Activated B cell treated with CpG ODN at 0.5 μM for 24 hours (primary cell): ENCODE data around the gene AHDC1. TPM values are rescaled to one million over a fixed set of nuclear protein-coding genes. Genes with fewer than 3 reads are reported as not detected.

Experiments used
- ATAC-seq: fragments of 200-7000 bp; cut with Tn5 transposase; one replicate; pipeline ENCODE4 v1.10.0; 2021; ENCODE audit warnings: low read depth, mild to moderate bottlenecking, moderate library complexity
- CTCF ChIA-PET: fragments of 350-600 bp; sonication (Branson Sonifier 250); formaldehyde crosslinking; loops from one replicate; lab custom pipeline; 2021; ENCODE audit warnings: antibody characterized with exemption; lab: Charles Lee
- POLR2A ChIA-PET: fragments of 350-600 bp; sonication (Branson Sonifier 250); formaldehyde crosslinking; loops from one replicate; lab custom pipeline; 2021; ENCODE audit warnings: antibody characterized with exemption; lab: Charles Lee
- DNase-seq: peaks from one replicate; pipeline ENCODE4 v3.0.0; 2022
- H3K27ac Mint-ChIP-seq: one replicate; pipeline ENCODE4 v1.8.0; 2020; ENCODE audit warnings: mixed read lengths
- H3K27me3 Mint-ChIP-seq: one replicate; pipeline ENCODE4 v1.8.0; 2021; ENCODE audit warnings: mixed read lengths
- H3K36me3 Mint-ChIP-seq: one replicate; pipeline ENCODE4 v1.8.0; 2021; ENCODE audit warnings: low read depth, mixed read lengths
- H3K4me1 Mint-ChIP-seq: one replicate; pipeline ENCODE4 v1.8.0; 2021; ENCODE audit warnings: mixed read lengths
- H3K4me3 Mint-ChIP-seq: one replicate; pipeline ENCODE4 v1.8.0; 2020; ENCODE audit warnings: mild to moderate bottlenecking, mixed read lengths
- H3K9me3 Mint-ChIP-seq: one replicate; pipeline ENCODE4 v1.8.0; 2020; ENCODE audit warnings: mixed read lengths
- intact Hi-C: fragments of 100-400 bp; cut with micrococcal nuclease; formaldehyde crosslinking; loops from one replicate; pipeline ENCODE4 v1.15.1; 2024
- total RNA-seq: library from RNA; stranded (reverse); gene quantifications from 2 replicates; pipeline ENCODE4 v1.2.3, GENCODE V29; 2022
- TF ChIP-seq, protein P1 (sequence below): fragments of 200-600 bp; IDR thresholded peaks from one replicate; pipeline ENCODE4 v1.8.0; 2022; ENCODE audit warnings: antibody characterized with exemption, mild to moderate bottlenecking

Gene AHDC1
- total RNA-seq, 1 donor from 2014 or later: 22.4 TPM

GRCh38 chr1:27618341-27619082, 14.6 kb upstream of the AHDC1 start:
- ChIA-PET CTCF (interaction anchor here (1.9 to 2.0 kb wide), 2 partner anchors 44 to 215 kb away, joined by 5 to 9 read pairs; no protein-coding TSS in a partner anchor), POLR2A (interaction anchor here (0.6 to 2.1 kb wide), 8 partner anchors 9 to 126 kb away, joined by 3 to 8 read pairs (median 4); partner anchors contain the start of gene AHDC1)
- H3K4me3 Mint-ChIP-seq: peak overlapping the region; percentile 8
- peaks cover 73% of the 10 kb centered on the region for H3K36me3 Mint-ChIP-seq
- DNase-seq (no peak), ATAC-seq (peak; percentile 84)
- no peaks in the 10 kb centered on the region for H3K27me3 Mint-ChIP-seq
- peaks cover 44% of the 10 kb centered on the region for H3K4me1 Mint-ChIP-seq
- intact Hi-C loops: loop anchor here (1.0 kb wide), 1 partner anchor 9 kb away; no protein-coding TSS in a partner anchor
- H3K27ac Mint-ChIP-seq: peak overlapping the region; percentile 77
- TF ChIP-seq, protein P1, sequence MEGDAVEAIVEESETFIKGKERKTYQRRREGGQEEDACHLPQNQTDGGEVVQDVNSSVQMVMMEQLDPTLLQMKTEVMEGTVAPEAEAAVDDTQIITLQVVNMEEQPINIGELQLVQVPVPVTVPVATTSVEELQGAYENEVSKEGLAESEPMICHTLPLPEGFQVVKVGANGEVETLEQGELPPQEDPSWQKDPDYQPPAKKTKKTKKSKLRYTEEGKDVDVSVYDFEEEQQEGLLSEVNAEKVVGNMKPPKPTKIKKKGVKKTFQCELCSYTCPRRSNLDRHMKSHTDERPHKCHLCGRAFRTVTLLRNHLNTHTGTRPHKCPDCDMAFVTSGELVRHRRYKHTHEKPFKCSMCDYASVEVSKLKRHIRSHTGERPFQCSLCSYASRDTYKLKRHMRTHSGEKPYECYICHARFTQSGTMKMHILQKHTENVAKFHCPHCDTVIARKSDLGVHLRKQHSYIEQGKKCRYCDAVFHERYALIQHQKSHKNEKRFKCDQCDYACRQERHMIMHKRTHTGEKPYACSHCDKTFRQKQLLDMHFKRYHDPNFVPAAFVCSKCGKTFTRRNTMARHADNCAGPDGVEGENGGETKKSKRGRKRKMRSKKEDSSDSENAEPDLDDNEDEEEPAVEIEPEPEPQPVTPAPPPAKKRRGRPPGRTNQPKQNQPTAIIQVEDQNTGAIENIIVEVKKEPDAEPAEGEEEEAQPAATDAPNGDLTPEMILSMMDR: no peak
- no peaks in the 10 kb centered on the region for H3K9me3 Mint-ChIP-seq

DNA sequence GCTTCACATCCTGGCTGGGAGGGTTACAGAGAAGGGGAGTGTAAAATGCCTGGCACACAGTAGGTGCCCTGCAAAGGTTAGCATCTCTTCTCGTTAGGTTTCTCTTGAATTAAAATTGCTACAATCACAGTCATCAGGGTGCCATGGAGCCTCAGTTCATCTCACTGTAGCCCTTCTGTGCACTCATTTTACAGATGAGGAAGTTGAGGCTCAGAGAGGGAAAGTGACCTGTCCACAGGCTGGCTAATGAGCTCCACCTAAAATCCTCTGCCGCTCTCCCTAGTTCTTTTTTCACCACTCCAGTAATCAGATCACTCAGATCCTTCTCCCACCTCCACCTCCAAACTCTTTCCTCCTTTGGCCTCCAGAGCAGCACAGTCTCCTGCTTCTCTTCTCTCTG, 13.5 kb upstream of the AHDC1 start:
- CTCF ChIA-PET: interaction anchor here (1.0 to 1.9 kb wide), 2 partner anchors 8 to 45 kb away, joined by 3 to 9 read pairs; no protein-coding TSS in a partner anchor
- H3K4me3 Mint-ChIP-seq: no peak overlapping the region
- POLR2A ChIA-PET: interaction anchor here (1.2 to 1.4 kb wide), 2 partner anchors 8 to 13 kb away, joined by 3 to 5 read pairs; partner anchors contain the start of gene AHDC1
- H3K36me3 Mint-ChIP-seq: peaks cover 72% of the 10 kb centered on the region
- H3K4me1 Mint-ChIP-seq: peaks cover 44% of the 10 kb centered on the region
- intact Hi-C loops: no loop called here
- TF ChIP-seq, protein P1: no peak
- DNase-seq: no peak
- no peaks in the 10 kb centered on the region for H3K27me3 Mint-ChIP-seq
- no peaks in the 10 kb centered on the region for H3K9me3 Mint-ChIP-seq
- H3K27ac Mint-ChIP-seq: peak overlapping the region; percentile 77
- no peak for ATAC-seq

DNA sequence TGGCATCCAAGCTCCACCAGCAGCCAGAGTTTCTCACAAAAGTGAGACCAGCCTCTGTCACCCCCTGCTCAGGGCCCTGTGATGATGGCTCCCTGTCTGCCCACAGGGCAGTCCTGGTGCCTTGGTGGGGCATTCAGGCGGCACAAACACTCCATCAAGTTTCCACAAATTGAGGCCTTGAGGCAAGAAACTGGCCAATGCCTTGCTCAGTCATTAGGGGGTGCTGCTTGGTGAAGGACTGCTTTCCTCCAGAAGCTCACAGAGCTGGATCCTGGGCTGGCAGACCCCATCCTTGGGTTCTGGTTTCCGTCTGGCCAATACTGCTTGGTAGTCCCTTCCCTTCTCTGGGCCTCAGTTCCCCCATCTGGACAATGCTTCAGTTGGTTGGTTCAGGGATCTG, 12.5 kb upstream of the AHDC1 start:
- Mint-ChIP-seq H3K4me3 (no peak overlapping the region), H3K27ac (peak overlapping the region; percentile 7), H3K36me3 (peaks cover 79% of the 10 kb centered on the region)

DNA sequence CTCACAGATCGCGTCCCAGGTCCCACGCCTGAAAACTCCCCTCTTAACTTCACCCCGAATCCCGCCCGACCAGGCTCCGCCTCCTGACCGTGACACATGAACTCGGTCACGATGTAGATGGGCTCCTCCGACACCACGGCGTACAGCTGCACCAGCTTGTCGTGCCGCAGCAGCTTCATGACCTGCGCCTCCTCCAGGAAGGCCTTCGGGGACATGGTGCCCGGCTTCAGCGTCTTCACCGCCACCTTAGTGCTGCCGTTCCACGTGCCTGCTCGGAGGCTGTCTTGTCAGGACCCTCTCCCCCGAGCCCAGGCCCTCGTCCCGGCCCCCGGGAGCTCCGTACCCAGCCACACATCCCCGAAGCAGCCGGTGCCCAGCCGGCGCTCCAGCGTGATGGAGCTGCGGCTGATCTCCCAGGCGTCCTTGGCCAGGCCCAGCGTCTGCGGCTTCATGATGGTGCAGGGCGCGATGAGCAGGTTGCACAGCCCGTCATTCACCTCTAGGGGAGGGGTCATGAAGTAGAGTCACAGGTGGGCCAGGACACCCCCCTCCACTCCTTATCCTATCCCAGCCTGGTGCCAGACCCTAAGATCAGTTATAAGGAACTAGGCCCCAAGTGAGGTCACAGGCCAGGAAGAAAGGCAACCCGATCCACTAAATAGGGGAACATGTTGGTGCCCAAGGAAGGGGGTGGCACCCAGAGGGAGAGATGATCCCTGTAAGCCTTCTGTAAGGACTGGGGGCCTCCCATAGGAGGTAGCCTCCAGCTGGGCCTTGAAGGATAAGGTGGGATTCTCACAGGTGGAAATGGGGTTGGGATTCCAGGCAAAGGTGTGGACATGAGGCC, 11.6 kb upstream of the AHDC1 start:
- H3K27me3 Mint-ChIP-seq: no peaks in the 10 kb centered on the region
- peaks cover 74% of the 10 kb centered on the region for H3K36me3 Mint-ChIP-seq
- H3K9me3 Mint-ChIP-seq: no peaks in the 10 kb centered on the region
- no peak overlapping the region for H3K4me3 Mint-ChIP-seq
- ChIA-PET POLR2A (interaction anchor here (0.6 to 12.2 kb wide), 7 partner anchors 10 to 192 kb away, joined by 3 to 207 read pairs (median 6); no protein-coding TSS in a partner anchor), CTCF (interaction anchor here (1.1 to 1.7 kb wide), 4 partner anchors 8 to 59 kb away, joined by 3 to 4 read pairs (median 4); no protein-coding TSS in a partner anchor)
- DNase-seq: no peak
- TF ChIP-seq, protein P1: no peak
- H3K4me1 Mint-ChIP-seq: peaks cover 32% of the 10 kb centered on the region
- intact Hi-C loops: no loop called here
- no peak overlapping the region for H3K27ac Mint-ChIP-seq
- ATAC-seq: no peak

More for the DNA sequence above, 12.5 kb upstream of the AHDC1 start:
- intact Hi-C loops: no loop called here
- H3K4me1 Mint-ChIP-seq: peaks cover 38% of the 10 kb centered on the region
- H3K27me3 Mint-ChIP-seq: no peaks in the 10 kb centered on the region
- DNase-seq (no peak), ATAC-seq (no peak)
- CTCF ChIA-PET: interaction anchor here (0.7 to 1.3 kb wide), 4 partner anchors 8 to 46 kb away, joined by 3 to 5 read pairs (median 4); no protein-coding TSS in a partner anchor
- H3K9me3 Mint-ChIP-seq: no peaks in the 10 kb centered on the region
- TF ChIP-seq, protein P1: no peak
- POLR2A ChIA-PET: interaction anchor here (0.6 to 1.7 kb wide), 4 partner anchors 9 to 46 kb away, joined by 3 to 9 read pairs (median 6); no protein-coding TSS in a partner anchor
